ENCODE data around the gene TRAPPC14. TPM values are rescaled to one million over a fixed set of nuclear protein-coding genes. Genes with fewer than 3 reads are reported as not detected.

Gene TRAPPC14
- total and polyA plus RNA-seq, 9 of the 15 experiments (the other 6 are each of a cell fraction or from before 2014, with no cell fraction given): 0.42 to 45.9 (median 18.2) TPM

DNA sequence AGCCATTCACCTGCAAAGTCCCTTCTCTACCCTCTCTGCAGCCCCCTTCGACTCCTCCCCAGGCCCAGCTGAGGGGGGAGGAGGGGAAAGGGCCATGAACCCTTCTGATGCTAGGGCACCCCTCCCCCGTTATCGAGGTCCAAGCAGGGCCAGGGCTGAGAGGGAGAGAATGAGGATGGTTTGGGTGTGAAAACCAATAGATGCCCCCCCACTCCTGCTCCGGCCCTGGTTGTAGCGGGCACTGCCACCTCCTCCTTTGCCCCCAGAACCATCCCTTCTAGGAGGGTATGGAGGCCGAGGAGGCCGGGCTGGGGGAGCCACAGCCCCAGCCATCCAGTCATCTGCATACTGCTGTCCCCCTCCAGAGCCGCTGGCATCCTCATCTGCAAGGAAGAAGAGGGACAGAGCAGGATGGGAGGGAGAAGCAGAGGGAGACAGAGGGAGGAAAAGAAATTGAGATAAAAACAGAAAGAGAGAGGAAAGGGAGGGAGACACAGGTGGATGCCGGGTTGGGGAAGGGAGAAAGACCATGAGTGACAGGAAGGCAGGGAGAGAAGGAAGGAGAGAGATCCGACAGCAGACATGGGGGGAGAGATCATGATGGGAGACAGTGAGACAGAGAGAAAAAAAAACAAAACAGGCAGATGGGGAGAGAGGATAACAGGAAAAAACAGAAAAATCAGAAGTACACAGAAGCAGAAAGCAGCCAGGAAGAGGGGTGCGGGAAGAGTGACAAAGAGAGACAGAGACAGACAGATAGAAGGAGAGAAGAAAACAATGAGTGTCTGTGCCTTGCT lies 11.8 kb upstream of the TRAPPC14 start:
- ATAC-seq (no peak), DNase-seq (ENCODE audit: extremely low read depth in 1 of 4, low spot score in 3 of 4) (peak in 2 of 4 experiments; percentile 13 to 19), FAIRE-seq (peak; percentile 6)
- H2AFZ ChIP-seq (ENCODE audit: low read depth, low read length): no peak overlapping the region
- in situ Hi-C loops (cut with MboI) (no loop called here), intact Hi-C loops (cut with micrococcal nuclease) (no loop called here)
- no peaks in the 10 kb centered on the region for H3K36me3 ChIP-seq (ENCODE audit: control insufficient read depth, insufficient read depth, low read length)
- no TSS peak for BruUV-seq (replicated peaks)
- CTCF ChIA-PET (ENCODE audit: low intra/inter-chr PET ratio): no interaction called here
- H3K4me3 ChIP-seq: no peak overlapping the region
- peaks cover 39 to 63% of the 10 kb centered on the region in 2 experiments for H3K4me1 ChIP-seq (replicated peaks in 1 of 2; ENCODE audit: control insufficient read depth in 2 of 2, insufficient read depth in 2 of 2, low read length in 2 of 2)
- H3K27ac ChIP-seq (ENCODE audit: extremely low read depth, low read depth, low read length): no peak overlapping the region
- H3K9ac ChIP-seq (ENCODE audit: insufficient read depth in 1 of 2, low read depth in 2 of 2, low read length in 2 of 2): peak overlapping the region in 1 of 2 experiments; percentile 66; a peak in 1 of 4 replicates
- H3K4me2 ChIP-seq (ENCODE audit: insufficient read depth, low read length): no peak overlapping the region; the same call in 1 of the 2 replicates
- no peaks in the 10 kb centered on the region for H3K9me1 ChIP-seq (ENCODE audit: control insufficient read depth, insufficient read depth, low read length)
- POLR2A ChIA-PET: no interaction called here
- H3K79me2 ChIP-seq (ENCODE audit: control insufficient read depth, insufficient read depth, low read length): no peaks in the 10 kb centered on the region
- WGBS (ENCODE audit: insufficient coverage, low coverage, missing lambda C conversion rate): 35% methylated on average over 11 of the region's 11 CpGs
- H3K27me3 ChIP-seq (ENCODE audit: control insufficient read depth in 2 of 2, insufficient read depth in 2 of 2, low read length in 2 of 2): no peaks in the 10 kb centered on the region
- no peaks in the 10 kb centered on the region for H3K9me3 ChIP-seq (replicated peaks; ENCODE audit: control insufficient read depth, insufficient read depth, low read depth, low read length)
- H4K20me1 ChIP-seq (replicated peaks; ENCODE audit: control insufficient read depth, insufficient read depth, low read length): no peaks in the 10 kb centered on the region
- TF ChIP-seq, protein P1, sequence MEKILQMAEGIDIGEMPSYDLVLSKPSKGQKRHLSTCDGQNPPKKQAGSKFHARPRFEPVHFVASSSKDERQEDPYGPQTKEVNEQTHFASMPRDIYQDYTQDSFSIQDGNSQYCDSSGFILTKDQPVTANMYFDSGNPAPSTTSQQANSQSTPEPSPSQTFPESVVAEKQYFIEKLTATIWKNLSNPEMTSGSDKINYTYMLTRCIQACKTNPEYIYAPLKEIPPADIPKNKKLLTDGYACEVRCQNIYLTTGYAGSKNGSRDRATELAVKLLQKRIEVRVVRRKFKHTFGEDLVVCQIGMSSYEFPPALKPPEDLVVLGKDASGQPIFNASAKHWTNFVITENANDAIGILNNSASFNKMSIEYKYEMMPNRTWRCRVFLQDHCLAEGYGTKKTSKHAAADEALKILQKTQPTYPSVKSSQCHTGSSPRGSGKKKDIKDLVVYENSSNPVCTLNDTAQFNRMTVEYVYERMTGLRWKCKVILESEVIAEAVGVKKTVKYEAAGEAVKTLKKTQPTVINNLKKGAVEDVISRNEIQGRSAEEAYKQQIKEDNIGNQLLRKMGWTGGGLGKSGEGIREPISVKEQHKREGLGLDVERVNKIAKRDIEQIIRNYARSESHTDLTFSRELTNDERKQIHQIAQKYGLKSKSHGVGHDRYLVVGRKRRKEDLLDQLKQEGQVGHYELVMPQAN (IDR thresholded peaks at IDR 0.05; ENCODE audit: borderline replicate concordance): peak; percentile 54; the same call in 1 of the 2 replicates
- peak; percentile 62 for TF ChIP-seq ARHGAP35 (IDR thresholded peaks at IDR 0.05; ENCODE audit: partially characterized antibody)
- 0 out of 2 replicates have a peak, but pooled peaks have one; percentile 37 for TF ChIP-seq HLTF (IDR thresholded peaks at IDR 0.05)
- TF ChIP-seq, protein P2, sequence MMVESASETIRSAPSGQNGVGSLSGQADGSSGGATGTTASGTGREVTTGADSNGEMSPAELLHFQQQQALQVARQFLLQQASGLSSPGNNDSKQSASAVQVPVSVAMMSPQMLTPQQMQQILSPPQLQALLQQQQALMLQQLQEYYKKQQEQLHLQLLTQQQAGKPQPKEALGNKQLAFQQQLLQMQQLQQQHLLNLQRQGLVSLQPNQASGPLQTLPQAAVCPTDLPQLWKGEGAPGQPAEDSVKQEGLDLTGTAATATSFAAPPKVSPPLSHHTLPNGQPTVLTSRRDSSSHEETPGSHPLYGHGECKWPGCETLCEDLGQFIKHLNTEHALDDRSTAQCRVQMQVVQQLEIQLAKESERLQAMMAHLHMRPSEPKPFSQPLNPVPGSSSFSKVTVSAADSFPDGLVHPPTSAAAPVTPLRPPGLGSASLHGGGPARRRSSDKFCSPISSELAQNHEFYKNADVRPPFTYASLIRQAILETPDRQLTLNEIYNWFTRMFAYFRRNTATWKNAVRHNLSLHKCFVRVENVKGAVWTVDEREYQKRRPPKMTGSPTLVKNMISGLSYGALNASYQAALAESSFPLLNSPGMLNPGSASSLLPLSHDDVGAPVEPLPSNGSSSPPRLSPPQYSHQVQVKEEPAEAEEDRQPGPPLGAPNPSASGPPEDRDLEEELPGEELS (CRISPR knock-in tag; IDR thresholded peaks at IDR 0.05; ENCODE audit: borderline replicate concordance): no peak
- TF ChIP-seq, protein P3, sequence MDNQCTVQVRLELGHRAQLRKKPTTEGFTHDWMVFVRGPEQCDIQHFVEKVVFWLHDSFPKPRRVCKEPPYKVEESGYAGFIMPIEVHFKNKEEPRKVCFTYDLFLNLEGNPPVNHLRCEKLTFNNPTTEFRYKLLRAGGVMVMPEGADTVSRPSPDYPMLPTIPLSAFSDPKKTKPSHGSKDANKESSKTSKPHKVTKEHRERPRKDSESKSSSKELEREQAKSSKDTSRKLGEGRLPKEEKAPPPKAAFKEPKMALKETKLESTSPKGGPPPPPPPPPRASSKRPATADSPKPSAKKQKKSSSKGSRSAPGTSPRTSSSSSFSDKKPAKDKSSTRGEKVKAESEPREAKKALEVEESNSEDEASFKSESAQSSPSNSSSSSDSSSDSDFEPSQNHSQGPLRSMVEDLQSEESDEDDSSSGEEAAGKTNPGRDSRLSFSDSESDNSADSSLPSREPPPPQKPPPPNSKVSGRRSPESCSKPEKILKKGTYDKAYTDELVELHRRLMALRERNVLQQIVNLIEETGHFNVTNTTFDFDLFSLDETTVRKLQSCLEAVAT (IDR thresholded peaks at IDR 0.05): peak; percentile 36 to 59; a peak in 1 of 4 replicates
- TF ChIP-seq, protein P4, sequence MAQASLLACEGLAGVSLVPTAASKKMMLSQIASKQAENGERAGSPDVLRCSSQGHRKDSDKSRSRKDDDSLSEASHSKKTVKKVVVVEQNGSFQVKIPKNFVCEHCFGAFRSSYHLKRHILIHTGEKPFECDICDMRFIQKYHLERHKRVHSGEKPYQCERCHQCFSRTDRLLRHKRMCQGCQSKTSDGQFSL (CRISPR knock-in tag; IDR thresholded peaks at IDR 0.05): peak; percentile 60; the same call in 1 of the 2 replicates
- TF ChIP-seq, protein P4 (tag; IDR thresholded peaks at IDR 0.05): no peak
- 0 out of 2 replicates have a peak, but pooled peaks have one; percentile 44 for TF ChIP-seq DNMT1 (IDR thresholded peaks at IDR 0.05)
- TF ChIP-seq HDAC1 (IDR thresholded peaks at IDR 0.05): peak in 1 of 2 experiments; percentile 69; a peak in 2 of 4 replicates
- peak; percentile 41; the same call in 1 of the 2 replicates for TF ChIP-seq BCOR (IDR thresholded peaks at IDR 0.05)
- TF ChIP-seq, protein P5, sequence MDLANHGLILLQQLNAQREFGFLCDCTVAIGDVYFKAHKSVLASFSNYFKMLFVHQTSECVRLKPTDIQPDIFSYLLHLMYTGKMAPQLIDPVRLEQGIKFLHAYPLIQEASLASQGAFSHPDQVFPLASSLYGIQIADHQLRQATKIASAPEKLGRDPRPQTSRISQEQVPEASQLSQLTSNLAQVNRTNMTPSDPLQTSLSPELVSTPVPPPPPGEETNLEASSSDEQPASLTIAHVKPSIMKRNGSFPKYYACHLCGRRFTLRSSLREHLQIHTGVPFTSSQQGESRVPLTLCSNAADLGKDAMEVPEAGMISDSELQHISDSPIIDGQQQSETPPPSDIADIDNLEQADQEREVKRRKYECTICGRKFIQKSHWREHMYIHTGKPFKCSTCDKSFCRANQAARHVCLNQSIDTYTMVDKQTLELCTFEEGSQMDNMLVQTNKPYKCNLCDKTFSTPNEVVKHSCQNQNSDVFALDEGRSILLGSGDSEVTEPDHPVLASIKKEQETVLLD (IDR thresholded peaks at IDR 0.05): peak; percentile 40; the same call in 1 of the 2 replicates
